Adrenal gland (tissue), 12 donors: Measurements from ENCODE around the gene TNNT3. TPM values are rescaled to one million over a fixed set of nuclear protein-coding genes. Genes with fewer than 3 reads are reported as not detected.
A peak's percentile ranks its signal among the peaks of the same experiment; 100 is the strongest.
"Not testable (repeated sequence)": the region's sequence is repeated elsewhere in the genome, so short reads cannot be mapped to it uniquely, and the experiment has no call there.

Experiments used
- DNase-seq, 7 donors: peaks; one replicate each; pipeline ENCODE4 v3.0.0-alpha.2; 2019 to 2020
- H3K27ac ChIP-seq, 5 donors: fragments of 200-600 bp; sonication (generic) in 4 of 5; 1 replicate in 3 of 5; 2 replicates in 2 of 5; pipeline versions ENCODE4 v1.5.1 to v1.8.0; 2016 to 2020; ENCODE audit warnings: mild to moderate bottlenecking in 1 of 5
- H3K27me3 ChIP-seq: fragments of 200-600 bp; 2 replicates; pipeline ENCODE4 v1.8.0; 2021
- H3K36me3 ChIP-seq, 2 donors: fragments of 200-600 bp; replicated peaks in 1 of 2; 1 replicate in 1 of 2; 2 replicates in 1 of 2; pipeline versions ENCODE4 v1.5.1 to v1.8.0; 2018 to 2022
- H3K4me1 ChIP-seq, 2 donors: fragments of 200-600 bp; replicated peaks in 1 of 2; 1 replicate in 1 of 2; 2 replicates in 1 of 2; pipeline versions ENCODE4 v1.5.1 to v1.8.0; 2018 to 2021
- H3K4me3 ChIP-seq, 4 donors: fragments of 200-600 bp; sonication (generic) in 3 of 4; one replicate each; pipeline ENCODE4 v1.5.1; 2016 to 2018
- H3K9me3 ChIP-seq, 3 donors: fragments of 200-600 bp; sonication (generic) in 1 of 3; replicated peaks in 1 of 3; 1 replicate in 2 of 3; 2 replicates in 1 of 3; pipeline versions ENCODE4 v1.5.1 to v1.8.0; 2016 to 2021
- POLR2A ChIP-seq, 2 donors: fragments of 450-650 bp; IDR thresholded peaks; one replicate each; pipeline ENCODE4 v1.6.1; 2017; ENCODE audit warnings: antibody characterized with exemption in 2 of 2, mild to moderate bottlenecking in 2 of 2, moderate library complexity in 1 of 2
- WGBS, 4 donors: extraction: QIAGEN DNeasy Blood & Tissue Kit in 2 of 4; methylation state at CpG; one replicate each; pipeline versions ENCODE4 v1.1.5 to v1.1.7; 2013 to 2017; 5-methylcytosine and 5-hydroxymethylcytosine counted together
- intact Hi-C, 2 donors: fragments of 100-400 bp; cut with DNase I; formaldehyde crosslinking; loops; one replicate each; pipeline versions ENCODE4 v1.14.1 to v1.15.0; 2022 to 2023
- polyA plus RNA-seq, 3 donors: library from polyadenylated mRNA; stranded (reverse); fragments of 200-250 nt in 2 of 3; fragments of 350-450 nt in 1 of 3; fragmentation: Illumina TruSeq in 1 of 3; extraction: RNeasy Lipid Tissue Mini Kit (QIAGEN cat#74804) in 1 of 3; gene quantifications; one replicate each; pipeline ENCODE4 v1.2.3, GENCODE V29; 2013 to 2014
- total RNA-seq, 9 donors: library from RNA; depleted of rRNA in 4 of 9; stranded (reverse); fragments of >200 nt in 4 of 9; fragments of 120-200 nt in 1 of 9; fragmentation: NEBNext Ultra II Directional in 1 of 9; extraction: Animal tissue kit (Norgen Biotek cat#: 25700) in 1 of 9; gene quantifications; one replicate each; pipeline versions ENCODE4 v1.1.0 to v1.2.4, GENCODE V29; 2013 to 2023
- TF ChIP-seq, protein P1 (sequence below), 6 experiments: fragments of 450-650 bp in 4 of 6; fragments of 200-600 bp in 2 of 6; sonication (generic) in 1 of 6; IDR thresholded peaks; 1 replicate in 5 of 6; 2 replicates in 1 of 6; pipeline versions ENCODE4 v1.5.1 to v1.8.0; 2016 to 2021; ENCODE audit warnings: antibody characterized with exemption in 6 of 6, mild to moderate bottlenecking in 2 of 6, moderate library complexity in 1 of 6
- donor health status: healthy with polysubstance abuse.
- donor health status: Bipolar disorder and iron deficiency.
- donor health status: DM: yes; HTN: yes; CAD: no.
- donor health status: DM: no; HTN: no; CAD: no.
- donor health status: DM: no; HTN: no; CAD: no.
- donor health status: DM: yes; HTN: yes; CAD: no.

Gene TNNT3
- total and polyA plus RNA-seq, 12 donors: 0.81 to 12.2 (median 5.4) TPM; not detected in 1

DNA sequence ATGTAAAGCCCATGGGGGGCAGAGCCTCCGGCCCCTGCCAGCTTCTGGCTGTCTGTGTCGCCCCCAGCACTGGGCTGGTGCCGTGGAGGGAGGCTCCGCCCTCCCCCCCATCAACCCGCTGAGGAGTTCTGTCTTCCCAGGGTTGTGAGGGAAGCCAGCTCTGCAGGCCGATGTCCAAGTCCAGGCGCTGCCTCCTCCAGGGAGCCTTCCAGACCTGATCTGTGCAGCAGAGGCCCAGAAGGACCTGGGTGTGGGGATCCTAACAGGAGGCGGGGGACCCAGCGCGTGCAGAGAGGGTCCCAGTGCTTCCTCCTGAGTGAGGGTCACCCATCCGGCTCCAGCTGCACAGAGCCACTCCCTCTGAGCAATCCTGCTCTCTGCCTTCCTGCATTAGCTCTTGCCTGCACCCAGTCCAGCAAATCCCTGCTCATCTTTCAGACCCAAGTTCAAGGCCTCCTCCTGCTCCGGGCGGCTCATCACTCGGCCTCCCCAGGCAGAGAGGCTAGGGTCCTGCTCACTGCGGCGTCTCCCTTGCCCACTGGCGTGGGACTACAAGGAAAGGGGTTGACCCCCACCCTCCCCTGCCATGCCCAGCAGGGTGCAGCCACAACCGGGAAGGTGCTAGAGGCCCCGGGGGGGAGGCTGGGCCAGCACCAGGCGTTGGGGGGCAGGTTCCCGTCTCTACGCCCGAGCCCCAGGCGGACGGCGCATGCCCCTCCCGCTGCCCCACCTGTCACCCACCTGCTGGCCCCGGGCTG, 44.2 kb upstream of the TNNT3 start:
- peak overlapping the region in 4 of 5 donors; percentile 61 to 97 (median 73) for H3K27ac ChIP-seq
- no peaks in the 10 kb centered on the region for H3K9me3 ChIP-seq
- intact Hi-C loops: no loop called here
- peak in 6 of 7 donors; percentile 45 to 65 (median 50) for DNase-seq
- TF ChIP-seq POLR2A (IDR thresholded peaks at IDR 0.05): no peak
- TF ChIP-seq, protein P1, sequence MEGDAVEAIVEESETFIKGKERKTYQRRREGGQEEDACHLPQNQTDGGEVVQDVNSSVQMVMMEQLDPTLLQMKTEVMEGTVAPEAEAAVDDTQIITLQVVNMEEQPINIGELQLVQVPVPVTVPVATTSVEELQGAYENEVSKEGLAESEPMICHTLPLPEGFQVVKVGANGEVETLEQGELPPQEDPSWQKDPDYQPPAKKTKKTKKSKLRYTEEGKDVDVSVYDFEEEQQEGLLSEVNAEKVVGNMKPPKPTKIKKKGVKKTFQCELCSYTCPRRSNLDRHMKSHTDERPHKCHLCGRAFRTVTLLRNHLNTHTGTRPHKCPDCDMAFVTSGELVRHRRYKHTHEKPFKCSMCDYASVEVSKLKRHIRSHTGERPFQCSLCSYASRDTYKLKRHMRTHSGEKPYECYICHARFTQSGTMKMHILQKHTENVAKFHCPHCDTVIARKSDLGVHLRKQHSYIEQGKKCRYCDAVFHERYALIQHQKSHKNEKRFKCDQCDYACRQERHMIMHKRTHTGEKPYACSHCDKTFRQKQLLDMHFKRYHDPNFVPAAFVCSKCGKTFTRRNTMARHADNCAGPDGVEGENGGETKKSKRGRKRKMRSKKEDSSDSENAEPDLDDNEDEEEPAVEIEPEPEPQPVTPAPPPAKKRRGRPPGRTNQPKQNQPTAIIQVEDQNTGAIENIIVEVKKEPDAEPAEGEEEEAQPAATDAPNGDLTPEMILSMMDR (IDR thresholded peaks at IDR 0.05): no peak
- H3K4me1 ChIP-seq: peaks cover 31 to 54% of the 10 kb centered on the region in 2 donors
- 41 to 69% (median 55%) methylated on average over 5 to 27 of the region's 28 CpGs for WGBS, 4 donors
- H3K4me3 ChIP-seq: no peak overlapping the region
- no peaks in the 10 kb centered on the region for H3K27me3 ChIP-seq
- no peaks in the 10 kb centered on the region for H3K36me3 ChIP-seq

DNA sequence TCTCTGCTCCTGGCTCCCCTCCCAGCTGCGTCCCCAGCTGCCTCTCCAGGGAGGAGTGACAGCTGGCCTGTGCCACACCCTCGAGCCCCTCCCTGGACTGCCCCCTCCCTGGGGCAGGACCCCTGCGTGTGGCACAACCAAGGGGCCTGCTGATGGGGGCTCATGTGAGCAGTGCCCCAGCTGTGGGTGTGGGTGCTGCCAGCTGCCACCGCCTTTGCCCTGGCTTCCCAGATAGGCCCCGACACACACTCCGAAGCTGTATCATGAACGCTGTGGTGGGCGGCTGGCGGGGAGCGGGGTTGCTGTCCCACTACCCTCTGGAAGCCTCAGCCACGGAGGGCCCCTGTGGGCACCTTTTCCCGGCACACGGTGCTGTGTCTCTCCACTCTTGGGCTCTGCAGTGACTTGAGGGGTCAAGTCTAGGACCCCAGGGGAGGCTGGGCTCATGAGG, 43.6 kb upstream of the TNNT3 start:
- Histone ChIP-seq H3K4me1 (peaks cover 30 to 52% of the 10 kb centered on the region in 2 donors), H3K27ac (peak overlapping the region in 4 of 5 donors; percentile 61 to 97 (median 73)), H3K4me3 (peak overlapping the region in 1 of 4 donors; percentile 32)
- H3K27me3 ChIP-seq, H3K9me3 ChIP-seq, H3K36me3 ChIP-seq, intact Hi-C loops: not testable (repeated sequence)
- peak; percentile 17 to 55 (median 22) for DNase-seq
- 30 to 63% (median 55%) methylated on average over 2 to 13 of the region's 13 CpGs for WGBS, 4 donors

DNA sequence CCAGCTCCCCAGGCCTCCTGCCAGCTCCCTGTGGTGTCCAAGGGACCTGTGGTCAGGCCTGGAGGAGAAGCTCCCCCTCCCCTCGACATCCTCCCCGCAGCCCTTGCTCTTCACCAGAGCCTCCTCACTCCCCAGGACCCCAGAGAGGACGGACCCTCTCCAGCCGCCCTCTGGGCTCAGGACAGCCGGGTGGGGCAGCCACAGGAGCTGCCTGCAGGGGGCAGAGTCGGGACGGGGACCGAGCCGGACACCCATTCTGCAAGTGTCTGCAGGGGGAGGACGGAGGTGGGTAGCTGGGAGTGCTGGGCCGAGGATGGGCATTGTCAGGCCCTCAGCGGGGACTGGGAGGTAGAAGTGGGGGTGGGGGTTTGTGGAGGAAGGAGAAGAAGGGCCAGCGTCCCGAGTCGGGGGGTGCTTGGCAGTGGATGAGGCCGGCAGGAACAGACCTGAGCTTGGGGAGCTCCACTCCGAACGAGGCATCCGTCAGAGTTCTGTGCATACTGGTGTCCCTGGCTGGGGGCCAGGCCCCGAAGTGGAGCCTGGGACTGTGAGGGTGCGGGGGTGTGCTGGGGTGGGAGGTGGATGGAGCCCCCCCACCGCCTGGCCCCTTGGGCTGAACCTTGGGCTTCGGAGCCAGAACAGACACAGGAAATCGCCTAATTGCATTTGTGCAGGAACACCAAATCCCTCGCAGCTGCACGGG, 43.0 kb upstream of the TNNT3 start:
- peak overlapping the region in 1 of 4 donors; percentile 32 for H3K4me3 ChIP-seq
- H3K36me3 ChIP-seq: no peaks in the 10 kb centered on the region
- peak overlapping the region in 4 of 5 donors; percentile 61 to 97 (median 73) for H3K27ac ChIP-seq
- no peak for TF ChIP-seq POLR2A (IDR thresholded peaks at IDR 0.05)
- TF ChIP-seq, protein P1 (IDR thresholded peaks at IDR 0.05): peak; percentile 49 to 68 (median 61)
- intact Hi-C loops: no loop called here
- H3K27me3 ChIP-seq: no peaks in the 10 kb centered on the region
- no peaks in the 10 kb centered on the region for H3K9me3 ChIP-seq
- peaks cover 26 to 47% of the 10 kb centered on the region in 2 donors for H3K4me1 ChIP-seq
- 4 to 21% (median 17%) methylated on average over 9 to 26 of the region's 26 CpGs; no CpG with 5 or more reads in 1 of the 4 donors for WGBS, 4 donors
- DNase-seq: peak; percentile 63 to 81 (median 75)

DNA sequence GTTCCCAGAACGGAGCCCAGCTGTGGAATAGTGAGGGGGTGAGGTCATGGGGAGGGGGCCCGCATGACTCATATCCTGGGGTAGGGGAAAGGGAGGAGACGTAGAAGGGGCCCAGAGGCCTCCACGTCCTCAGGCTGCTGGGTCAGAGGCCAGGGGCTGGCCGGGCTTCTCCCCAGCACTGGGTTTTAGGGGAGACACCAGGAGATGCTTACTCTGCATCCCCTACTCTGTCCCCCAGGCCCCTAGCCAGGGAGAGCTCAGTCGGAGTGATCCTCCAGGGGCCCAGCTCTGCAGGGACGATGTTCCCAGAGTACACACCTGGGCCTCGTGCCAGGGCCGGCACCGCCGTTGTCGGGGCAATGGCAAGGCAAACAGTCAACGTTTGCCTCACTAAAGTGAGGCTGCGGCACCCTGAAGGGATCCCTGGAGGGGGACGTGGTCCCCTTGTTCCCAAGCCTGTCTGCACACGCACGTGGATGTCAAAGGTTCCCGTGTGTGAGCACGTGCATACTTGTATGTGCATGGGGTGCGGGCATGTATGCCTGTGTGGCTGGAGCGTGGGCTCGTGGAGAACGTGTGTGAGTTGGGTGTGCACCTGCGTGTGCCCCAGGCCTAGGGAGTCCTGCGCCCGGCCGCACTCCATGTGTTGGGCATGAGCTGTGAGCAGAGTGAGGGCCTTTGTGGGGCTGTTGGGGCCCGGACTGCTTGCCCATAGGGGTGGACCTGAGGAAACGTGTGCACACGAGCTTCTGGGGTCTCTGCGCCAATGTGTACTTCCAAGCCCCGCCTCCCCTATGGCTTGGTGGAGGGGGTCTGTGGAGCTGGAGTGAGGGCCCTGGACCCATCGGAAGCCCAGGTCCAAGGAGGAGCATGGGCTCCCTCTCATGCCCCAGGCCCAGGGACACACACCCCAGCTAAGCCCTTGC, 42.0 kb upstream of the TNNT3 start:
- WGBS, 4 donors: 39 to 81% (median 43%) methylated on average over 3 to 33 of the region's 33 CpGs
- Histone ChIP-seq H3K36me3 (no peaks in the 10 kb centered on the region), H3K27ac (peak overlapping the region; percentile 21 to 97 (median 61)), H3K4me3 (no peak overlapping the region), H3K27me3 (no peaks in the 10 kb centered on the region), H3K9me3 (no peaks in the 10 kb centered on the region), H3K4me1 (peaks cover 21 to 55% of the 10 kb centered on the region in 2 donors)
- no peak for TF ChIP-seq POLR2A (IDR thresholded peaks at IDR 0.05)
- TF ChIP-seq, protein P1 (IDR thresholded peaks at IDR 0.05): no peak
- DNase-seq: peak; percentile 70 to 91 (median 82)
- intact Hi-C loops: no loop called here
